B cell (primary cell): ENCODE measurements around the gene OBP2B.

ENCODE experiments used
- CTCF ChIP-seq: fragments of 200-600 bp; IDR thresholded peaks from one replicate; pipeline ENCODE4 v1.8.0; 2022; ENCODE audit warnings: antibody characterized with exemption, mild to moderate bottlenecking
- EZH2 ChIP-seq: IDR thresholded peaks from 2 replicates; pipeline ENCODE4 v1.6.1; 2012; ENCODE audit warnings: borderline replicate concordance, low read depth, mild to moderate bottlenecking, moderate library complexity, low read length; ENCODE audit not compliant: insufficient read depth, poor library complexity, severe bottlenecking

GRCh38 chr9:133248726-133249295 lies 39.8 kb upstream of the OBP2B start:
- TF ChIP-seq EZH2 = no peak
- no peak for TF ChIP-seq CTCF
